MCF 10A (cell line): ENCODE measurements around the gene DNHD1. TPM values are rescaled to one million over a fixed set of nuclear protein-coding genes. Genes with fewer than 3 reads are reported as not detected.

Source experiments
- BruUV-seq: library from RNA; stranded (reverse); fragments of 400-500 nt; replicated peaks from 2 replicates; lab custom pipeline; 2021; lab: Mats Ljungman, UMichigan
- CTCF ChIA-PET: fragments of 300-600 bp; sonication (Branson Sonifier 250); formaldehyde crosslinking; extraction: SDS; loops from one replicate; lab custom pipeline; 2021; ENCODE audit warnings: antibody characterized with exemption, inconsistent platforms; lab: Yijun Ruan, JAX
- POLR2A ChIA-PET: fragments of 300-600, 350-650 bp; sonication (Branson Sonifier 250); formaldehyde crosslinking; extraction: SDS; loops from one replicate; lab custom pipeline; 2020; ENCODE audit warnings: antibody characterized with exemption, inconsistent platforms; lab: Yijun Ruan, JAX
- DNase-seq: peaks from one replicate; pipeline ENCODE4 v3.0.0-alpha.2; 2018; ENCODE audit not compliant: unreplicated experiment
- H3K27ac Mint-ChIP-seq: one replicate; pipeline ENCODE4 v1.8.0; 2022; ENCODE audit warnings: mild to moderate bottlenecking, low read depth, mixed read lengths; ENCODE audit not compliant: unreplicated experiment
- H3K27me3 Mint-ChIP-seq: one replicate; pipeline ENCODE4 v1.8.0; 2022; ENCODE audit warnings: mixed read lengths; ENCODE audit not compliant: insufficient read depth, unreplicated experiment
- H3K36me3 Mint-ChIP-seq: one replicate; pipeline ENCODE4 v1.8.0; 2022; ENCODE audit warnings: mild to moderate bottlenecking, moderate library complexity, mixed read lengths; ENCODE audit not compliant: insufficient read depth, unreplicated experiment
- H3K4me1 Mint-ChIP-seq: one replicate; pipeline ENCODE4 v1.8.0; 2022; ENCODE audit warnings: mixed read lengths; ENCODE audit not compliant: insufficient read depth, unreplicated experiment
- H3K4me3 Mint-ChIP-seq: one replicate; pipeline ENCODE4 v1.8.0; 2022; ENCODE audit warnings: mild to moderate bottlenecking, moderate library complexity, mixed read lengths; ENCODE audit not compliant: unreplicated experiment
- H3K9me3 Mint-ChIP-seq: one replicate; pipeline ENCODE4 v1.8.0; 2022; ENCODE audit warnings: mixed read lengths; ENCODE audit not compliant: unreplicated experiment
- CTCF ChIP-seq: fragments of 200-600 bp; IDR thresholded peaks from one replicate; pipeline ENCODE4 v1.8.0; 2022; ENCODE audit warnings: antibody characterized with exemption, mild to moderate bottlenecking; ENCODE audit not compliant: unreplicated experiment
- intact Hi-C: fragments of 100-400 bp; cut with micrococcal nuclease; formaldehyde crosslinking; loops from 2 replicates; pipeline ENCODE4 v1.14.1; 2022
- total RNA-seq: library from RNA; stranded (reverse); gene quantifications from 2 replicates; pipeline ENCODE4 v1.2.3, GENCODE V29; 2022

DNHD1 gene
- total RNA-seq, 1 experiment from 2014 or later: 18.3 TPM

GRCh38 chr11:6455070-6455469 lies 42.0 kb upstream of the DNHD1 start:
- Mint-ChIP-seq H3K27me3 (no peaks in the 10 kb centered on the region), H3K36me3 (no peaks in the 10 kb centered on the region), H3K4me3 (no peak overlapping the region), H3K27ac (no peak overlapping the region), H3K4me1 (no peaks in the 10 kb centered on the region), H3K9me3 (no peaks in the 10 kb centered on the region)
- POLR2A ChIA-PET: no interaction called here
- no peak for TF ChIP-seq CTCF
- intact Hi-C loops: no loop called here
- no TSS peak for BruUV-seq
- CTCF ChIA-PET: interaction anchor here (0.7 to 5.5 kb wide), 8 partner anchors 9 to 92 kb away, joined by 3 to 79 read pairs (median 4); partner anchors contain the start of genes ARFIP2, HPX and TIMM10B
- no peak for DNase-seq

DNA sequence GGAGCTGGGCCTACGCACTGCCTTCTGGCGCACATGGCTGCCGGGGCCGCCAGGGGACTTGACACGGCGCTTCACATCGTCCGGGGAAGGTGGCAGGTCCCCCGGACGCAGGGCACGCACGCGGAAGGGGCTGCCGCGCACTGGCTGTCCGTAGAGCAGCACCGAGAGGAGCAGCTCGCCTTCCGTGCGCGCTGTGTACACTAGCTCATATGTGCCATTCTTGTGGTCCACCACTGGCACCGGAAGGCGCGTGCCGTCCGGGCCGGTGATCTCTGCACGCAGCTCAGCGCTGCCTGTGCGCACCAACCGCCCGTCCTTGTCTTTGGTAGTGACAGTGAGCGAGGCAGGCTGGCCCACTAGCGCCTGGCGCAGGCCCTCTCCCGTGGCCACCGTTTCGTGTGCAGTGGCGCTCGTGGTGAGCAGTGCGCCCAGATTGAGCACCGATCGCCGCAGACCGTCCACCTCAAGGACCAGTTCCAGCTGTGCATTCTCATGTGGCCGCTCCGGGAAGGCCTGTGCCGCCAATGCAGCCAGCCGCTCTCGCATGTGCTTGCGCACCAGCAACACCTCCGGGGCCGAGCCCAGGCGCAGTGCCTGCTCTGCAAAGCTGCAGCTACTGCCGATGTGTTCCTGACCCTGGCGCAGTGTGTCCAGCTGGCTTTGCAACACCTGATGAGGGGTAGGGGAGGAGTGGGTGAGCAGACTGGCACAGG lies 40.6 kb upstream of the DNHD1 start:
- H3K9me3 Mint-ChIP-seq: no peaks in the 10 kb centered on the region
- BruUV-seq: no TSS peak
- TF ChIP-seq CTCF: no peak
- ChIA-PET CTCF (interaction anchor here (0.5 to 5.5 kb wide), 5 partner anchors 13 to 96 kb away, joined by 3 to 79 read pairs (median 6); partner anchors contain the start of gene HPX), POLR2A (no interaction called here)
- intact Hi-C loops: no loop called here
- H3K4me3 Mint-ChIP-seq: no peak overlapping the region
- no peaks in the 10 kb centered on the region for H3K4me1 Mint-ChIP-seq
- H3K36me3 Mint-ChIP-seq: no peaks in the 10 kb centered on the region
- no peak for DNase-seq
- no peaks in the 10 kb centered on the region for H3K27me3 Mint-ChIP-seq
- H3K27ac Mint-ChIP-seq: no peak overlapping the region

DNA sequence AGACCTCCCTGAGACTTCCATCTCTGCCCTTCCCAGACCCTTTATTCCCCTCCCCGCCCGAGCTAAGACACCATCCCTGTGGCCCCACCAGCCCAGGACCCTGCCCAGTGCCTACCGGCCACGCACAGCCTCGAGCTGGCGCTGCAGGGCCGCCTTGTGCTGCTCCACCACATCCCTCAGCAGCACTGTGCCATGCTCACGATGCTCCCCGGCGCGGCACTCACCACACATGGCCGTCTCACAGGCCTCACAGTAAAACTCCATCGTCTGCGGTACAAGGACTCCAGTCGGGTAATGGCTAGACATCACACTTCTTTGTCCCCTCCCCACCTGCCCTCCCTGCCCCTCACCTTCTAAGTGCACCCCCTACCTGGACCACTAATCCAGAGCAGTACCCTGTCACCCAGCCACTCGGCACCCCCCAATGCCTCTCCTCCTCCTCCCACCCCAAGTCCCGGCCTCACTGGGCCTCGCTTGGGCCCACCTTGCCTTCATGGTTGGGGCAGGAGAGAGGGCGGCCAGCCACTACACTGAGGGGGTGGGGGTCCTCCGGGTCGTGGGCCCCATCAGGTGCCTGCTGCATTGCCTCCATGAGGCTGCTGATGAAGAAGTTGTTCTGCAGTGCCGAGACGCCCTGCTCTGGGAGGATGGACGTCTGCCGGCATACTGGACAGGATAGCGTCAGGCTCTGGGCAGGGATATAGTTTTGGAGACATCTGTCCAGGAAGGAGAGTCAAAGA lies 39.3 kb upstream of the DNHD1 start:
- no peak for TF ChIP-seq CTCF
- POLR2A ChIA-PET: interaction anchor here (0.6 kb wide), 1 partner anchor 43 kb away, joined by 4 read pairs; no protein-coding TSS in a partner anchor
- intact Hi-C loops: no loop called here
- H3K4me3 Mint-ChIP-seq: no peak overlapping the region
- no peaks in the 10 kb centered on the region for H3K4me1 Mint-ChIP-seq
- no peak overlapping the region for H3K27ac Mint-ChIP-seq
- CTCF ChIA-PET: interaction anchor here (0.6 to 5.5 kb wide), 4 partner anchors 11 to 79 kb away, joined by 3 to 79 read pairs (median 4); partner anchors contain the start of gene HPX
- no peaks in the 10 kb centered on the region for H3K9me3 Mint-ChIP-seq
- no TSS peak for BruUV-seq
- H3K27me3 Mint-ChIP-seq: no peaks in the 10 kb centered on the region
- H3K36me3 Mint-ChIP-seq: no peaks in the 10 kb centered on the region
- no peak for DNase-seq

DNA sequence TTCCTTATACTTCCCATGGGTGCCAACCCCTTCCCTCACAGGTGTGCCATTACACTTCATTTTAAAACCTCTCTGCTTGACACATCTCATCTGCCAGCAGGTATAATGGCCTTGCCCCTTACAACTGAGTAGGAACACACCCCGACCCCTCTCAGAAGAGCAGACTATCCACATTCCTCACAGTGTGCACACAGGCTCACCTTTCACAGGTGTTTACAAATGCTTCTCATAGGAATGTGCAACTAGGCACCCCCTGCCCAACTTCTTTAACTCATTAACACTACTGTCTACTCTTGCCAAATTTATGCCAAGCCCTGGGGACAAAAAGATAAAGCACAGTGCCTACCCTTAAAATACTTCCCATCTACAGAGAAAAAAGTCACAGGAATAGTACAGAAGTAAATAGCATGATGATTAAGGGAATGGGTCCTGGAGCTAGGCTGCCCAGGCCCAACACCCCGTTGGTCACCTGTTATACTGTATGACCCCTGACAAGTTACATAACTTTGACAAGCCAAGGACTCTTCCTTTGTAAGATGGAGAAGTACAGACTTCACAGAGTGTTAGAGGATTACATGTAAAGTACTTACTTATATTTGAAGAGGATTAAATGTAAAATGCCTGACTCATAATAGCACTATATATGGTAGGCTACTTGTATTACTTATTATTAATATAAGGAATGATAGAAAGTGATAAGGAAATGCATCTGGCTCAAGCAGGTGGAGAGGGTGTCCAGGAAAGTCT lies 38.6 kb upstream of the DNHD1 start:
- Mint-ChIP-seq H3K4me3 (no peak overlapping the region), H3K27me3 (no peaks in the 10 kb centered on the region), H3K9me3 (no peaks in the 10 kb centered on the region), H3K27ac (no peak overlapping the region), H3K4me1 (no peaks in the 10 kb centered on the region), H3K36me3 (peaks cover 1% of the 10 kb centered on the region)
- BruUV-seq: no TSS peak
- CTCF ChIA-PET: interaction anchor here (0.6 to 1.4 kb wide), 3 partner anchors 7 to 319 kb away, joined by 3 to 4 read pairs (median 4); no protein-coding TSS in a partner anchor
- POLR2A ChIA-PET: no interaction called here
- no peak for DNase-seq
- no peak for TF ChIP-seq CTCF
- intact Hi-C loops: no loop called here
